Stimulated activated CD4-positive, alpha-beta T cell treated with anti-CD3 and anti-CD28 coated beads, Interleukin-4, amount 100 ng/mL, for 4 hours (primary cell): ENCODE measurements around the gene MINDY1.

Experiments
- DNase-seq, 2 experiments: peaks; one replicate each; pipeline ENCODE4 v3.0.0-alpha.2; 2020

The MINDY1 gene

GRCh38 chr1:150981805-150982712, 24.6 kb downstream of the MINDY1 start, which contains the start of gene ANXA9:
Gene ANXA9 (plus strand): TSS chr1:150982292. CDS start chr1:150983106, 814 bp downstream.
- DNase-seq, result no peak

DNA sequence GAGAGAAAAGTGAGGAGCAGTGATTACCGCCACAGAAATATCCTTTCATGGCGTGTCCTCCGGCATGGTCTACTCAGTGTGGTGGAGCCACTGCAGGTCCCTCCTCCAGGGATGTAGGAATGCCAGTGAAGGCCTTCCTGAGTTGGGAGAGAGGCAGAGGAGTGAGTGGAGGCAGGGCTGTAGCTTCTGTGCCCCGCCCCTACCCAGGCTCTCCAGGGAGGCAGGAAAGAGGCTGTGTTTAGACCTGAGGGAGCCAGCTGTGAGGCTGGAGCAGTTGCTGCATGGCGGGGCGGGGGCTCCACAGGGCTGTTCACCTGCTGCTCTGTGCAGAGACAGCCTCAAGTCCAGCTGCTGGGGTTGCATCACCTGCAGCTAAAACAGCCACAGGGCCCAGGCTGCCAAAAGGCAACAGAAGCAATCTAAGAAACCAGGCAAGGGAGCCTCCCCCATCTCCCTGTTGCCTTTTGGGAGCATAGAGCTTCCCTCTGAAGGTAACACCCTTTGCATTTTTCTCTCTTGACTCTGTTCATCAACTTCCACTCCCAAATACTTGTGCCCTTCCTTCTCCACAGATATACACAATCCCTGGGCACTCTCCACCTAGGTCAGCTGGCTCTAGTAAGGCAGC, 25.4 kb downstream of the MINDY1 start:
- DNase-seq, result no peak

GRCh38 chr1:150979092-150980056, 27.3 kb downstream of the MINDY1 start:
- DNase-seq, result peak; percentile 81

DNA sequence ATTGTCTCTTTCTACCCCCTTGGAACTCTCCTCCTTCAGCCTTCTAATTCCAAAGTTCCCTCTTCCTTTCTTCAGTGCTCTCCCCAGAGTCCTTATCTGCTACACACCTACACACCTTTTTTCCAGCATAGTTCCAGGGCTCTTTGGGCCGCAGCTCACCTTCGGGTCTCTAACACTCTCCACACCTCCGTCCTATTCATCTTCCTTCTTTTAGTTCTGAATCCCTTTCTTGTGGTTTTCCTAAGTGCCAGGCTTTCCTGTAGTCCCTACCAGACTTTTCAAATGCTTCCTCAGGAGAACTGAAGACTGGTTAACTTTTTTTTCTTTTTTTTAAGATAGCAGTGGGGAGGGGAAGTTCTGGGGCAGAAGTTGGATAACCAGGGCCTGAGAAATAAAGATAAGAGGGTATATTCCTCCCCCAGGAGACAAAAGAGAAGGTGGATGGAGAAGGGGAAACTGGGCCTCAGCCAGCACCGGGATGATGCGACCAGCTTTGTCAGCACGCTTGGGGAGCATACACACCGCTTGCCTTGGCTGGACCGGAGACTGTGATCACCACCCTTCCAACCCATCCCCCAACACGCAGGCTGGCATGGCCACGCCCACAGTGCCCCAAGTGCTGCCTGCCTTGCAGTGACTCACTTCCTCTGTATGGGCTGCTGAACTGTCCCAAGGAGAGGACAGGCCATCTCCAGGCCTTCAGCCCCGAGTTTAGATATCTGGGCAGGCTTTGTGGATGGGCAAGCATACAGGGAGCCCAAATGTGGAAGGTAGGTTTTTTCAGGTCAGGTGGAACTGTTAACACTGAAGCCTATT, 29.6 kb downstream of the MINDY1 start:
- peak; percentile 62 to 72 for DNase-seq

DNA sequence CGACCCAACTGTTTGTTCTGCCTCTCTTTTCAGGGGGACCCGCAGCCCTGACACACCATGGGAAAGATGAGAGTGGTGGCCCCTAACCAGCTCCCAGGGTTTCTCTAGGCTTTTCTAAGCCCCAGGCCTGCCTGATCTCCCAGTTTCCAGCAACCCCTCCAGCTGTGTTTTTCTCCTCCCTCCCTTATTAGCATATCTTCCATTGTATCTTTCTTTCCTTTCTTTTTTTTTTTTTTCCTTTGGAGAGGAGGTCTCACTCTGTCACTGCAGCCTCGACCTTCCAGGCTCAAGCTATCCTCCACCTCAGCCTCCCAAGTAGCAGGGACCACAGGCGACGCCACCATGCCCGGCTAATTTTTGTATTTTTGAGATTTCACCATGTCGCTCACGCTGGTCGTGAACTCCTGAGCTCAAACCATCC, 30.3 kb downstream of the MINDY1 start:
- DNase-seq, result no peak

DNA sequence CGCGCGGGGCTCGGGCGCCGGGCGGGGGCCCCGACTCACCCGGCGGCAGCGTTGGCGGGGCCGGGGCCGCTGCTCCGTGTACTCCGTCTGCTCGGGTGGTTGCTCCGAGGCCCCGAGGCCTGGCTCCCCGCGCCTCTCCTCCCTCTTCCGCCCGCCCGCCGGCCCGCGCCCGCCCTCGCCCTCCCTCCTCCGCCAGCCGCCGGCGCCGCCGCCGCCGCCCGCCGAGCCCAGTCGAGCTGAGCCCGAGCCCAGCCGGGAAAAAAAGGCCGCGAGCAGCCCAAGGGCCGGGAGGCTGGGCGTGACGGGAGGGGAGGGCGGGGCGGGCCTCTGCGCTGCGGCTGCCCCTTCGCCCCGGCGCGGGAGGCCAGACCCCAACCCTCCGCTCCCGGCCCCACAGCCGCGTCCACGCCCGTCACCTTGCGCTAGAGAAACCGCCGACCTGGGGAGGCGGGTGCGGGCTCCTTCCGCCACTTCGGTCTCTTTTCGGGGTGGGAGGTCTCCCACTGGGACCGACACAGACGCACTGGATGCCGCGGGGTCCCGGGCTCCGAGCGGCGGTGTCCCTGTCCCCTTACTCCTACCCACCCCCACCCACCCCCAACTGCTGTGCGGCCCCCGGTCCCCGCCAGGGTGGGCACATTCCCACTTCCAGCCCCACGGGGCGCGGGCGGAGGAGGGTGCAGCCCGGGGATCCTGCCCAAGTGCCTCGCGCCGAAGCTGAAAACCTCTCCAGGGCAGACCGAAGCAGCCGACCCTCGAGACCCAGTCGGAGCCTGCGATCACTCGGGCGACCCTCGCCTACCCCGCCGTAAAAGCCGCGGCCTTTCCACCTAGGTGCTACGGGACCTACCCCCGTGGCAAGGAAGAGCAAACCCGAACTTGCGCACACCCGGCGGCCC, 31.9 kb downstream of the MINDY1 start, which contains the start of gene CERS2:
Gene CERS2, minus strand, starts transcription at position 256 of the 899 bp plus-strand sequence. CDS start 5,745 bp downstream, outside the sequence.
- peak; percentile 73 for DNase-seq

DNA sequence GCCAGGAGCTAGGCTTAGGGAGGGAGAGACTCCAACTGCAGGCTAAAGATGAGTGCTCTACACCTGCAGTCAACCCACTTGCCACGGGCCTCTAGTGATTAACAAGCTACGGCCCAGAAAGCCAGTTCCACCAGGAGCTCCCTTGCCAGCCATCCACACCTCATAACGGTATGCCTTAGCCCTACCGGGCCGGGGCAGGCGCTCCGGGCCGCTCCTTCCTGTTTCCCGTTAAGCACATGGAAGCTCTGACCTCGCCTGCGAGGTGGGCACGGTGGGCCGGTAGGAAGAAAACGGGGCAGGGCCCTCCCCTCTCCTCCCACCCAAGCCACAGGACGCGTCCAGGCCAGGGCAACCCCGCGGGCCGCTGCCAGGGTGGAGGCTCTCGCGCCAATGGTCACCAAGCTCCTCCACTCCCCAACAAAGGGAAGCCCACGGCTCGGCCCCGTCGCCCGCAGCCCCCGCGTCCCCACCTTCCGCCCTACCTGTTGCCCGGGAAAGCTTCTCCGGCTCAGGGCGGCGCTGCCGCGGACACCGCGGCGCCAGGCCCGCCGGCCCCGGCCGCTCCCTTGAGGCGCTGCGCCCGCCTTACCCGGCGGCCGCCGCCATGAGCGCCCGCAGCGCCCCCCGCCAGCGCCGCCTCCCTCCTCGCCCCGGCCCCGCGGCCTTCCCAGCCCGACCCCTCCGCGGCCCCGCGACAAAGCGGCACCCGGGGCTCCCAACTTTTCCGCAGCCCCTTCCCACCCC, 32.7 kb downstream of the MINDY1 start:
- peak; percentile 29 to 34 for DNase-seq

- peak in 1 of 2 experiments; percentile 14 for DNase-seq
These were observed 33.4 kb downstream of the MINDY1 start for GRCh38 chr1:150973258-150973835.

DNA sequence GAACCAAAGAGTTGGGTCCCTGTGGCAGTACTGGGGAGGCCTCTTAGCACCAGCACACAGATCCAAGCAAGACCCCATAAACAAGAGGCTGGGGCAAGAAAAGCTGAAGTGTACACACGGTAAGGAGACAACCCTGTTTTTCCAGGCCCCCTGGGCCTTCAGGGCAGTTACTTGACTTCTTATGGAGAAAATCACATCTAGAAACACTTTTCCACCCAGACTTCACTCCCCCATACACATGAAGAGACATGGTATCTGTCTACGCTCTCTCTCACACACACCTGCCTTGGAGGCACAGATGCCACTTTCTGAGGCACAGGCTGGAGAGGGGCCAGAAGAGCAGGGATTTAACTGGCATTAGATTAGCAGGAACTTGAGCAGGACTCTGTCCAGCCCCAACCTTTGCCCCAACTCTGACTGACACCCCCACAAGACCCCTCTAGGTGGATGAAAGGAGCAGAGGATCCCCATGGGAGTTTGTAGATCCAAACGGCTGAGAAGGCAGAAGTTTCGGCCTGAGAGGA, 34.2 kb downstream of the MINDY1 start:
- no peak for DNase-seq

GRCh38 chr1:150971583-150972416, 34.9 kb downstream of the MINDY1 start:
- no peak for DNase-seq

DNA sequence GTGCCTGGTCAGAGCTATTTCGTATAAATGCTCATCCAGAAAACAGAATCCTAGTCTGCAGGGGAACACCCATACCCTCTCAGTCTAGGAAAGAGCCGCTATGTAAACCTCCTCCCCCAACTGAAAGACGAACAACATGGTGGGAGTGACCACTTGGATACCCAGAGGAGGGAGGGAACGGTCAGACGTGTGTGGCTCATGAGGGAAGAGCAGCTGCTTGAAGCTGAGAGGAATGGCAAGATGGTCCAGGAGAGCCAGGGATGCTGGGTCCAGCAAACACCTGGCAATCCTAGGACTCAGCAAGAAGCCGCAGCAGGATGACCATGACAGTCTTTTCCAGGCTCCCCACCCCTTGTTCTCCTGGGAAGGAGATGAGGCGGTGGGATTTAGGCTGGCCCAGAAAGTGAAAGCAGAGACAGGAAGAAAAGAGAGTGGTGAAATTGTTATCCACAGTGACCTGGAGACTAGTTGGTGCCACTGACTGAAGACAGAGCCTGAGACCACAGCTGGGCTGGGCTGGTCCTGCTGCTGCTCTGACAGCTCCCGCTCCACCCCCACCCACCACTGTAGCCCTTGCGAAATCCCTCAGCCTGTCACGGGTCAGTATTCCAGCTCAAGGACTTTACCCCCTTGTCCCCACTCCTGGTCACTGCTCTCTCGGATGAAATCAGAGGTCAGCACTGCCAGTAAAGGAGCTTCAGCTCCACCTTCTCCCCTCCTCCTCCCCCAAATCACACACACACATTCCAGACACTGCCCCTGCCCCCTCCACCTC, 35.7 kb downstream of the MINDY1 start:
- DNase-seq, result no peak

DNA sequence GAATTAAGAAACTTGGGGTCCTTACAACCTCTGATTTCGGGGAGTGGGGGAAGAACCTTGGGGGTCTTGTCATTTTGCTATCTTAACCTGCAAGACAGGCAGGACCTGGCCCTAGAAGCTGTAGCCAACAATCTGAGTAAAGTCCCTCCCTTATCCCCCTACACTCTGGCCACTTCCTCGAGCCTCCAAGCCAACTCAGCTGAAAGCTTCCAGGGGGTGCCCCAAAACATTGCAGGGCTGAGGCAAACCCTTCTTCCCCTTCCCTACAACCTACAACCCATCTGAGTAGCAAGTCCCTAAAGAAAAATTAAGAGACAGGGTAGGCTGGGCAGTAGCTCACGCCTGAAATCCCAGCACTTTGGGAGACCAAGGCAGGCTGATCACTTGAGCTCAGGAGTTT, 37.1 kb downstream of the MINDY1 start:
- no peak for DNase-seq

- DNase-seq, result no peak
These were observed 38.2 kb downstream of the MINDY1 start for GRCh38 chr1:150968491-150968890.

- DNase-seq, result no peak
These were observed 38.8 kb downstream of the MINDY1 start for GRCh38 chr1:150967936-150968335.

DNA sequence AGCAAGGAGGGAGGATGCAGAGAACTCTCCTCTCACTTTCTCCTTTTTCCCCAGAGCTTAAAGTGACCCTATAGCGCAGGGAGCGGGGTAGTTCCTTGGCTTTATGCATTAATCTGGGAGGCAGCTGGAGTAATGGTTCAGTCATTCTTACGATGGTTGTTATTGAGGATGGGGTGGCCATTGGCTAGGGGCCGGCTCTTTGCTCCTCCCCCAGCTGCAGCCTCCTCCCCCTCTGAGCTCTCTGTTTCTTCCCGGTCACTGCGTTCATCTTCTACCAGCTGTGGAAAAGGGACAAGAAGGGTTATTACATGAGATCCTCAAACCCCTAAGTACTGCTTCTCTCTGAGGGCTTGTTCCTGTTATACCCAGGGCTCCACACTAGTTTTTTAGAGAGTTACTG, 40.7 kb downstream of the MINDY1 start:
- no peak for DNase-seq

DNA sequence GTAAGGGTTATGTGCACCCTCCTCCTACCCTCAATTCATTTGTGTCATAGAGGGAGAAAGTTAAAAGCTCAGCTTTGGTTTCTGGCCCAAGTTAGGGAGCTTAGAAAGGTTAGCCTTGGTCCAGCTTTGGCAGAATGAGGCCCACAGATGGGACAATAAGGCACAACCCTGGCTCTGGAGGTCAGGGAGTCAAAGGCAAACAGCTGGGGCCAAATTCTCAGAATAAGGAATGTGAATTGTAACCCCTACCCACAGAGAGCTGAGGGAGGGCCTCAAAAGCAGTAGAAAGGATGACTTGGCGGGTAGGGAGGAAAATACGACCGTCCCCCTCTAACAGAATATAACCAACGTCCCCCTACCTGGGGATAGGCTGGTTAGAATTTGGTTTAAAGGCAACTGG, 41.1 kb downstream of the MINDY1 start:
- DNase-seq, result no peak

GRCh38 chr1:150964164-150964489, 42.6 kb downstream of the MINDY1 start:
- DNase-seq, result no peak
